Naive B cell (primary cell): ENCODE results near the gene XBP1. TPM values are rescaled to one million over a fixed set of nuclear protein-coding genes. Genes with fewer than 3 reads are reported as not detected.

Source experiments
- ATAC-seq, 2 donors: fragments of 150-1000 bp; cut with Tn5 transposase; 2 replicates each; pipeline ENCODE4 v1.10.0; 2021; ENCODE audit warnings: low read depth in 2 of 2, mild to moderate bottlenecking in 2 of 2, moderate library complexity in 2 of 2
- DNase-seq: peaks from one replicate; pipeline ENCODE4 v3.0.0; 2022
- H3K27ac Mint-ChIP-seq, 6 donors: one replicate each; pipeline ENCODE4 v1.8.0; 2020 to 2022; ENCODE audit warnings: mild to moderate bottlenecking in 6 of 6, mixed read lengths in 6 of 6, moderate library complexity in 5 of 6, inconsistent platforms in 2 of 6
- H3K27me3 Mint-ChIP-seq, 3 donors: one replicate each; pipeline ENCODE4 v1.8.0; 2021 to 2022; ENCODE audit warnings: mixed read lengths in 3 of 3, mild to moderate bottlenecking in 1 of 3
- H3K36me3 Mint-ChIP-seq, 2 donors: one replicate each; pipeline ENCODE4 v1.8.0; 2020 to 2022; ENCODE audit warnings: mixed read lengths in 2 of 2, inconsistent platforms in 1 of 2, mild to moderate bottlenecking in 1 of 2
- H3K4me1 Mint-ChIP-seq, 3 donors: one replicate each; pipeline ENCODE4 v1.8.0; 2020 to 2022; ENCODE audit warnings: mixed read lengths in 3 of 3, inconsistent platforms in 1 of 3, mild to moderate bottlenecking in 1 of 3, moderate library complexity in 1 of 3
- H3K4me3 Mint-ChIP-seq, 8 donors: one replicate each; pipeline ENCODE4 v1.8.0; 2020 to 2022; ENCODE audit warnings: mild to moderate bottlenecking in 8 of 8, mixed read lengths in 8 of 8, moderate library complexity in 8 of 8, inconsistent platforms in 2 of 8
- H3K9me3 Mint-ChIP-seq, 7 donors: one replicate each; pipeline ENCODE4 v1.8.0; 2020 to 2022; ENCODE audit warnings: mixed read lengths in 7 of 7, mild to moderate bottlenecking in 5 of 7, inconsistent platforms in 2 of 7, moderate library complexity in 1 of 7
- polyA plus RNA-seq, 6 donors: library from polyadenylated mRNA; unstranded; fragments of 300-500 nt; fragmentation: Illumina TruSeq; gene quantifications; one replicate each; pipeline ENCODE4 v1.2.3, GENCODE V29; 2021; ENCODE audit warnings: low read depth in 6 of 6

The XBP1 gene
- polyA plus RNA-seq, 6 donors from 2014 or later: 64.0 to 138 (median 75.1) TPM

GRCh38 chr22:28795071-28795693, 5.2 kb downstream of the XBP1 start:
- ATAC-seq: no peak
- H3K36me3 Mint-ChIP-seq: peaks cover 0 to 5% of the 10 kb centered on the region in 2 donors

GRCh38 chr22:28793976-28794584, 6.3 kb downstream of the XBP1 start:
- Mint-ChIP-seq H3K9me3 (no peaks in the 10 kb centered on the region), H3K4me3 (peak overlapping the region in 1 of 8 donors; percentile 10), H3K36me3 (peaks cover 0 to 5% of the 10 kb centered on the region in 2 donors), H3K27me3 (no peaks in the 10 kb centered on the region), H3K4me1 (peaks cover 14 to 59% (median 37%) of the 10 kb centered on the region in 3 donors), H3K27ac (peak overlapping the region in 2 of 6 donors; percentile 7 to 54)
- DNase-seq (no peak), ATAC-seq (no peak)

More at GRCh38 chr22:28795071-28795693, 5.2 kb downstream of the XBP1 start:
- H3K27me3 Mint-ChIP-seq: no peaks in the 10 kb centered on the region
- peaks cover 20 to 65% (median 35%) of the 10 kb centered on the region in 3 donors for H3K4me1 Mint-ChIP-seq
- peak overlapping the region in 1 of 8 donors; percentile 18 for H3K4me3 Mint-ChIP-seq
- peak overlapping the region in 5 of 6 donors; percentile 30 to 72 (median 41) for H3K27ac Mint-ChIP-seq
- DNase-seq: no peak
- no peaks in the 10 kb centered on the region for H3K9me3 Mint-ChIP-seq

- Mint-ChIP-seq H3K27ac (peak overlapping the region in 3 of 6 donors; percentile 7 to 71 (median 61)), H3K27me3 (no peaks in the 10 kb centered on the region), H3K36me3 (peaks cover 0 to 5% of the 10 kb centered on the region in 2 donors), H3K9me3 (no peaks in the 10 kb centered on the region), H3K4me3 (peak overlapping the region in 3 of 8 donors; percentile 28 to 56 (median 50)), H3K4me1 (peaks cover 17 to 55% (median 37%) of the 10 kb centered on the region in 3 donors)
- no peak for DNase-seq
- ATAC-seq: peak in 1 of 2 donors; percentile 25
Measured at GRCh38 chr22:28792491-28793383, 7.6 kb downstream of the XBP1 start.

- ATAC-seq (peak; percentile 80 to 81), DNase-seq (no peak)
- Mint-ChIP-seq H3K4me3 (peak overlapping the region in 5 of 8 donors; percentile 15 to 56 (median 37)), H3K36me3 (peaks cover 0 to 5% of the 10 kb centered on the region in 2 donors), H3K4me1 (peaks cover 17 to 54% (median 37%) of the 10 kb centered on the region in 3 donors), H3K27ac (peak overlapping the region in 3 of 6 donors; percentile 52 to 67 (median 66)), H3K9me3 (no peaks in the 10 kb centered on the region), H3K27me3 (no peaks in the 10 kb centered on the region)
Measured at GRCh38 chr22:28791841-28792490, 8.4 kb downstream of the XBP1 start.

GRCh38 chr22:28791124-28791523, 9.2 kb downstream of the XBP1 start:
- no peak overlapping the region for H3K4me3 Mint-ChIP-seq
- no peaks in the 10 kb centered on the region for H3K9me3 Mint-ChIP-seq
- H3K27ac Mint-ChIP-seq: peak overlapping the region in 3 of 6 donors; percentile 38 to 66 (median 59)
- H3K4me1 Mint-ChIP-seq: peaks cover 17 to 46% (median 36%) of the 10 kb centered on the region in 3 donors
- H3K36me3 Mint-ChIP-seq: peaks cover 7 to 10% of the 10 kb centered on the region in 2 donors
- DNase-seq (no peak), ATAC-seq (no peak)
- no peaks in the 10 kb centered on the region for H3K27me3 Mint-ChIP-seq

GRCh38 chr22:28788601-28789000, 11.8 kb downstream of the XBP1 start:
- H3K36me3 Mint-ChIP-seq: peaks cover 7 to 20% of the 10 kb centered on the region in 2 donors
- peak overlapping the region in 2 of 6 donors; percentile 25 to 27 for H3K27ac Mint-ChIP-seq
- peaks cover 17 to 39% (median 25%) of the 10 kb centered on the region in 3 donors for H3K4me1 Mint-ChIP-seq

GRCh38 chr22:28783786-28784671, 16.3 kb downstream of the XBP1 start:
- no peak overlapping the region for H3K27ac Mint-ChIP-seq
- ATAC-seq (no peak), DNase-seq (no peak)
- peaks cover 7 to 24% of the 10 kb centered on the region in 2 donors for H3K36me3 Mint-ChIP-seq
- H3K4me1 Mint-ChIP-seq: peaks cover 11 to 15% (median 12%) of the 10 kb centered on the region in 3 donors
- no peaks in the 10 kb centered on the region for H3K27me3 Mint-ChIP-seq
- no peak overlapping the region for H3K4me3 Mint-ChIP-seq
- no peaks in the 10 kb centered on the region for H3K9me3 Mint-ChIP-seq

More at GRCh38 chr22:28788601-28789000, 11.8 kb downstream of the XBP1 start:
- H3K27me3 Mint-ChIP-seq: no peaks in the 10 kb centered on the region
- ATAC-seq (no peak), DNase-seq (no peak)
- H3K4me3 Mint-ChIP-seq: no peak overlapping the region
- no peaks in the 10 kb centered on the region for H3K9me3 Mint-ChIP-seq

GRCh38 chr22:28780296-28780695, 20.1 kb downstream of the XBP1 start:
- DNase-seq: no peak
- H3K9me3 Mint-ChIP-seq: no peaks in the 10 kb centered on the region
- H3K4me3 Mint-ChIP-seq: no peak overlapping the region
- no peaks in the 10 kb centered on the region for H3K27me3 Mint-ChIP-seq
- peaks cover 0 to 11% of the 10 kb centered on the region in 2 donors for H3K36me3 Mint-ChIP-seq
- ATAC-seq: no peak
- peaks cover 7 to 29% (median 23%) of the 10 kb centered on the region in 3 donors for H3K4me1 Mint-ChIP-seq
- peak overlapping the region in 2 of 6 donors; percentile 28 to 71 for H3K27ac Mint-ChIP-seq

GRCh38 chr22:28779833-28780232, 20.5 kb downstream of the XBP1 start:
- Mint-ChIP-seq H3K4me1 (peaks cover 8 to 32% (median 28%) of the 10 kb centered on the region in 3 donors), H3K27ac (peak overlapping the region in 1 of 6 donors; percentile 6), H3K27me3 (no peaks in the 10 kb centered on the region), H3K9me3 (no peaks in the 10 kb centered on the region), H3K4me3 (no peak overlapping the region), H3K36me3 (peaks cover 0 to 11% of the 10 kb centered on the region in 2 donors)
- no peak for DNase-seq
- ATAC-seq: no peak

GRCh38 chr22:28774378-28774777, 26.0 kb downstream of the XBP1 start:
- H3K4me3 Mint-ChIP-seq: peak overlapping the region; percentile 63 to 95 (median 92)
- ATAC-seq (no peak), DNase-seq (no peak)
- peak overlapping the region in 4 of 6 donors; percentile 49 to 79 (median 54) for H3K27ac Mint-ChIP-seq
- H3K27me3 Mint-ChIP-seq: no peaks in the 10 kb centered on the region
- peaks cover 17 to 49% (median 31%) of the 10 kb centered on the region in 3 donors for H3K4me1 Mint-ChIP-seq
- H3K36me3 Mint-ChIP-seq: peaks cover 0 to 7% of the 10 kb centered on the region in 2 donors
- peaks cover 0 to 2% (median 0%) of the 10 kb centered on the region in 7 donors for H3K9me3 Mint-ChIP-seq

GRCh38 chr22:28773461-28773867, 26.9 kb downstream of the XBP1 start:
- Mint-ChIP-seq H3K27me3 (no peaks in the 10 kb centered on the region), H3K27ac (peak overlapping the region; percentile 93 to 96 (median 94)), H3K4me1 (peaks cover 17 to 49% (median 31%) of the 10 kb centered on the region in 3 donors), H3K36me3 (peaks cover 0 to 7% of the 10 kb centered on the region in 2 donors), H3K9me3 (peaks cover 0 to 8% (median 1%) of the 10 kb centered on the region in 7 donors), H3K4me3 (peak overlapping the region; percentile 84 to 97 (median 94))
- DNase-seq (no peak), ATAC-seq (no peak)
